GM12878 (cell line): Measurements from ENCODE around the gene LARP1B. TPM values are rescaled to one million over a fixed set of nuclear protein-coding genes. Genes with fewer than 3 reads are reported as not detected.

Experiments
- ATAC-seq: fragments of 200-7000 bp; cut with Tn5 transposase; 3 replicates; pipeline ENCODE4 v1.9.1; 2020; ENCODE audit warnings: mild to moderate bottlenecking, moderate library complexity
- BruUV-seq: library from RNA; stranded (reverse); fragments of 400-500 nt; replicated peaks from 2 replicates; lab custom pipeline; 2021; lab: Mats Ljungman, UMichigan
- CTCF ChIA-PET: fragments of 300-600 bp; sonication (Branson Sonifier 250); formaldehyde crosslinking; extraction: SDS; loops from one replicate; lab custom pipeline; 2021; ENCODE audit warnings: inconsistent platforms; lab: Yijun Ruan, JAX
- POLR2A ChIA-PET: fragments of 350-600 bp; formaldehyde crosslinking; extraction: SDS; loops from one replicate; lab custom pipeline; 2021; ENCODE audit warnings: inconsistent platforms; lab: Charles Lee
- RAD21 ChIA-PET: fragments of 300-600 bp; sonication (Branson Sonifier 250); formaldehyde crosslinking; loops from one replicate; lab custom pipeline; 2023; ENCODE audit warnings: antibody characterized with exemption; ENCODE audit not compliant: unreplicated experiment; lab: Charles Lee
- SMC1A ChIA-PET: fragments of 300-600 bp; sonication (Branson Sonifier 250); formaldehyde crosslinking; loops from one replicate; lab custom pipeline; 2023; ENCODE audit not compliant: unreplicated experiment, uncharacterized antibody; lab: Charles Lee
- DNase-seq: peaks from one replicate; pipeline ENCODE4 v3.0.0-alpha.2; 2011; ENCODE audit warnings: low read depth, low spot score
- FAIRE-seq: peaks from 3 replicates; lab custom pipeline; 2011; peaks lifted over from hg19 to GRCh38; lab: Jason Lieb, UNC
- H2AFZ ChIP-seq: 2 replicates; pipeline ENCODE4 v1.6.0; 2011; ENCODE audit warnings: low read depth, low read length, control low read depth; ENCODE audit not compliant: control insufficient read depth
- H3K27ac ChIP-seq: 2 replicates; pipeline ENCODE4 v1.5.1; 2011; ENCODE audit warnings: control low read depth; ENCODE audit not compliant: control insufficient read depth, insufficient read depth
- H3K27me3 ChIP-seq, 2 experiments: replicated peaks in 1 of 2; 2 replicates each; pipeline versions ENCODE4 v1.6.0 to v1.6.1; 2011; ENCODE audit warnings: low read length in 1 of 2; ENCODE audit not compliant: control insufficient read depth in 2 of 2, insufficient read depth in 2 of 2
- H3K36me3 ChIP-seq, 2 experiments: 2 replicates each; pipeline ENCODE4 v1.5.1; 2011; ENCODE audit warnings: low read length in 1 of 2; ENCODE audit not compliant: control insufficient read depth in 2 of 2, insufficient read depth in 2 of 2
- H3K4me1 ChIP-seq: 2 replicates; pipeline ENCODE4 v1.6.1; 2011; ENCODE audit warnings: mild to moderate bottlenecking, low read length, moderate library complexity, mixed read lengths; ENCODE audit not compliant: control insufficient read depth, insufficient read depth
- H3K4me2 ChIP-seq: 2 replicates; pipeline ENCODE4 v1.6.0; 2011; ENCODE audit warnings: control low read depth; ENCODE audit not compliant: control insufficient read depth, insufficient read depth
- H3K4me3 ChIP-seq: fragments of 200-600 bp; sonication (generic); 2 replicates; pipeline ENCODE4 v1.5.1; 2016
- H3K79me2 ChIP-seq: 2 replicates; pipeline ENCODE4 v1.6.0; 2011; ENCODE audit warnings: low read length; ENCODE audit not compliant: control insufficient read depth, insufficient read depth
- H3K9ac ChIP-seq: 2 replicates; pipeline ENCODE4 v1.8.0; 2011; ENCODE audit warnings: low read length, control low read depth, mixed read lengths; ENCODE audit not compliant: control insufficient read depth, insufficient read depth
- H3K9me3 ChIP-seq: replicated peaks from 3 replicates; pipeline ENCODE4 v1.5.1; 2011; ENCODE audit warnings: mild to moderate bottlenecking, low read length; ENCODE audit not compliant: control insufficient read depth, insufficient read depth
- H4K20me1 ChIP-seq: 2 replicates; pipeline ENCODE4 v1.6.0; 2011; ENCODE audit not compliant: control insufficient read depth, insufficient read depth
- BACH1 ChIP-seq: fragments of 450-650 bp; IDR thresholded peaks from 2 replicates; pipeline ENCODE4 v1.6.1; 2017; ENCODE audit warnings: mild to moderate bottlenecking, borderline replicate concordance
- BRCA1 ChIP-seq: IDR thresholded peaks from 2 replicates; pipeline ENCODE4 v1.6.1; 2011; ENCODE audit warnings: low read depth, low read length, improper control_type of control experiment
- CHD4 ChIP-seq: fragments of 200-600 bp; sonication (generic); IDR thresholded peaks from 2 replicates; pipeline ENCODE4 v1.6.1; 2016; ENCODE audit warnings: mild to moderate bottlenecking
- DPF2 ChIP-seq: fragments of 450-650 bp; IDR thresholded peaks from 2 replicates; pipeline ENCODE4 v1.6.1; 2017; ENCODE audit warnings: mild to moderate bottlenecking
- EZH2 ChIP-seq: IDR thresholded peaks from 2 replicates; pipeline ENCODE4 v1.6.1; 2012; ENCODE audit warnings: low read depth, mild to moderate bottlenecking, control low read depth, inconsistent platforms, low read length, borderline replicate concordance; ENCODE audit not compliant: control insufficient read depth
- GABPA ChIP-seq: IDR thresholded peaks from 2 replicates; pipeline ENCODE4 v1.6.1; 2014; ENCODE audit warnings: antibody characterized with exemption, low read depth, mild to moderate bottlenecking, inconsistent platforms
- HDAC2 ChIP-seq: fragments of 200-600 bp; sonication (generic); IDR thresholded peaks from 2 replicates; pipeline ENCODE4 v1.6.1; 2017
- MYB ChIP-seq: fragments of 150-350 bp; IDR thresholded peaks from 2 replicates; pipeline ENCODE4 v1.6.1; 2014; ENCODE audit warnings: mild to moderate bottlenecking, low read depth, low read length, borderline replicate concordance
- MYC ChIP-seq: IDR thresholded peaks from 2 replicates; pipeline ENCODE4 v1.6.1; 2011; ENCODE audit warnings: mild to moderate bottlenecking, low read length, moderate library complexity, inconsistent platforms; ENCODE audit not compliant: insufficient read depth, insufficient replicate concordance, insufficient read length, severe bottlenecking
- NR2C1 ChIP-seq: fragments of 450-650 bp; IDR thresholded peaks from 2 replicates; pipeline ENCODE4 v1.6.1; 2017; ENCODE audit warnings: antibody characterized with exemption, mild to moderate bottlenecking, moderate library complexity
- RAD21 ChIP-seq: IDR thresholded peaks from 2 replicates; pipeline ENCODE4 v1.6.1; 2011; ENCODE audit warnings: mild to moderate bottlenecking, low read depth, low read length, moderate library complexity; ENCODE audit not compliant: insufficient read depth
- SIN3A ChIP-seq: IDR thresholded peaks from 2 replicates; pipeline ENCODE4 v1.6.1; 2012; ENCODE audit warnings: low read depth, low read length, improper control_type of control experiment
- ZBTB4 ChIP-seq: fragments of 450-650 bp; formaldehyde crosslinking; IDR thresholded peaks from 2 replicates; pipeline ENCODE4 v1.4.0; 2022; ENCODE audit warnings: mild to moderate bottlenecking, moderate library complexity
- ZNF622 ChIP-seq: fragments of 450-650 bp; IDR thresholded peaks from 2 replicates; pipeline ENCODE4 v1.6.1; 2017; ENCODE audit warnings: mild to moderate bottlenecking, inconsistent platforms
- WGBS: methylation state at CpG from one replicate; pipeline ENCODE4 v1.1.6; 2016; ENCODE audit warnings: low lambda C conversion rate; ENCODE audit not compliant: insufficient replicate concordance, insufficient coverage; ENCODE audit errors: missing lambda C conversion rate; 5-methylcytosine and 5-hydroxymethylcytosine counted together
- in situ Hi-C: fragments of 300-500 bp; cut with MboI; formaldehyde crosslinking; loops from 9 replicates; pipeline ENCODE4 v1.14.3; 2018; ENCODE audit warnings: mixed read lengths
- intact Hi-C: fragments of 100-400 bp; cut with micrococcal nuclease; formaldehyde crosslinking; loops from one replicate; pipeline ENCODE4 v1.14.2; 2022; ENCODE audit not compliant: unreplicated experiment
- polyA plus RNA-seq, 11 experiments: library from polyadenylated mRNA; depleted of rRNA in 4 of 11; unstranded in 6 of 11; stranded (reverse) in 5 of 11; fragments of >200 nt; fragmentation: Nextera tagmentation in 4 of 11; fragmentation: Illumina TruSeq in 1 of 11; extraction: Ambion mirVana in 4 of 11; extraction: Trizol in 1 of 11; gene quantifications; 1 replicate in 1 of 11; 2 replicates in 10 of 11; pipeline versions ENCODE4 v1.2.1 to v1.2.3, GENCODE V29; 2011 to 2016; ENCODE audit warnings: inconsistent platforms in 2 of 11, missing spikeins in 2 of 11, low read depth in 1 of 11
- total RNA-seq, 4 experiments: library from RNA; depleted of rRNA in 3 of 4; stranded (reverse); fragments of >200 nt in 3 of 4; fragmentation: Illumina TruSeq in 1 of 4; extraction: Trizol in 1 of 4; gene quantifications; 2 replicates each; pipeline versions ENCODE4 v1.2.1 to v1.2.3, GENCODE V29; 2013 to 2021
- TF ChIP-seq, protein P1 (sequence below): fragments of 450-650 bp; IDR thresholded peaks from 2 replicates; pipeline ENCODE4 v1.6.1; 2017; ENCODE audit warnings: borderline replicate concordance
- TF ChIP-seq, protein P2 (sequence below): fragments of 450-650 bp; IDR thresholded peaks from 2 replicates; pipeline ENCODE4 v1.6.1; 2017; ENCODE audit warnings: antibody characterized with exemption, mild to moderate bottlenecking, moderate library complexity

Gene LARP1B
- total and polyA plus RNA-seq, 10 of the 15 experiments (the other 5 are each of a cell fraction or from before 2014, with no cell fraction given): 9.2 to 30.9 (median 14.7) TPM

GRCh38 chr4:128227991-128228571, 167.0 kb downstream of the LARP1B start:
- ChIA-PET CTCF (no interaction called here), RAD21 (no interaction called here), SMC1A (interaction anchor here (0.9 to 1.3 kb wide), 2 partner anchors 24 to 35 kb away, joined by 3 read pairs; no protein-coding TSS in a partner anchor), POLR2A (no interaction called here)
- no peaks in the 10 kb centered on the region for H3K36me3 ChIP-seq
- no peaks in the 10 kb centered on the region for H3K4me1 ChIP-seq
- H3K4me3 ChIP-seq: no peak overlapping the region
- intact Hi-C loops (no loop called here), in situ Hi-C loops (no loop called here)
- H3K79me2 ChIP-seq: no peaks in the 10 kb centered on the region
- H3K9me3 ChIP-seq: no peaks in the 10 kb centered on the region
- no peak overlapping the region for H3K4me2 ChIP-seq
- DNase-seq: no peak
- no TSS peak for BruUV-seq
- H2AFZ ChIP-seq: no peak overlapping the region
- H4K20me1 ChIP-seq: no peaks in the 10 kb centered on the region
- no peak for TF ChIP-seq MYC
- no peak for TF ChIP-seq ZNF622
- TF ChIP-seq, protein P1, sequence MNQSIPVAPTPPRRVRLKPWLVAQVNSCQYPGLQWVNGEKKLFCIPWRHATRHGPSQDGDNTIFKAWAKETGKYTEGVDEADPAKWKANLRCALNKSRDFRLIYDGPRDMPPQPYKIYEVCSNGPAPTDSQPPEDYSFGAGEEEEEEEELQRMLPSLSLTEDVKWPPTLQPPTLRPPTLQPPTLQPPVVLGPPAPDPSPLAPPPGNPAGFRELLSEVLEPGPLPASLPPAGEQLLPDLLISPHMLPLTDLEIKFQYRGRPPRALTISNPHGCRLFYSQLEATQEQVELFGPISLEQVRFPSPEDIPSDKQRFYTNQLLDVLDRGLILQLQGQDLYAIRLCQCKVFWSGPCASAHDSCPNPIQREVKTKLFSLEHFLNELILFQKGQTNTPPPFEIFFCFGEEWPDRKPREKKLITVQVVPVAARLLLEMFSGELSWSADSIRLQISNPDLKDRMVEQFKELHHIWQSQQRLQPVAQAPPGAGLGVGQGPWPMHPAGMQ: no peak
- no peak for TF ChIP-seq CHD4
- no peak for TF ChIP-seq MYB
- TF ChIP-seq BACH1: no peak
- TF ChIP-seq, protein P2, sequence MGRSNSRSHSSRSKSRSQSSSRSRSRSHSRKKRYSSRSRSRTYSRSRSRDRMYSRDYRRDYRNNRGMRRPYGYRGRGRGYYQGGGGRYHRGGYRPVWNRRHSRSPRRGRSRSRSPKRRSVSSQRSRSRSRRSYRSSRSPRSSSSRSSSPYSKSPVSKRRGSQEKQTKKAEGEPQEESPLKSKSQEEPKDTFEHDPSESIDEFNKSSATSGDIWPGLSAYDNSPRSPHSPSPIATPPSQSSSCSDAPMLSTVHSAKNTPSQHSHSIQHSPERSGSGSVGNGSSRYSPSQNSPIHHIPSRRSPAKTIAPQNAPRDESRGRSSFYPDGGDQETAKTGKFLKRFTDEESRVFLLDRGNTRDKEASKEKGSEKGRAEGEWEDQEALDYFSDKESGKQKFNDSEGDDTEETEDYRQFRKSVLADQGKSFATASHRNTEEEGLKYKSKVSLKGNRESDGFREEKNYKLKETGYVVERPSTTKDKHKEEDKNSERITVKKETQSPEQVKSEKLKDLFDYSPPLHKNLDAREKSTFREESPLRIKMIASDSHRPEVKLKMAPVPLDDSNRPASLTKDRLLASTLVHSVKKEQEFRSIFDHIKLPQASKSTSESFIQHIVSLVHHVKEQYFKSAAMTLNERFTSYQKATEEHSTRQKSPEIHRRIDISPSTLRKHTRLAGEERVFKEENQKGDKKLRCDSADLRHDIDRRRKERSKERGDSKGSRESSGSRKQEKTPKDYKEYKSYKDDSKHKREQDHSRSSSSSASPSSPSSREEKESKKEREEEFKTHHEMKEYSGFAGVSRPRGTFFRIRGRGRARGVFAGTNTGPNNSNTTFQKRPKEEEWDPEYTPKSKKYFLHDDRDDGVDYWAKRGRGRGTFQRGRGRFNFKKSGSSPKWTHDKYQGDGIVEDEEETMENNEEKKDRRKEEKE: no peak
- no peak for TF ChIP-seq SIN3A
- TF ChIP-seq HDAC2: no peak
- TF ChIP-seq BRCA1: no peak
- TF ChIP-seq ZBTB4 (CRISPR knock-in tag): no peak
- TF ChIP-seq RAD21: no peak
- TF ChIP-seq DPF2: no peak
- no peak for TF ChIP-seq NR2C1
- TF ChIP-seq EZH2: no peak
- no peak for TF ChIP-seq GABPA
- no peak overlapping the region for H3K27ac ChIP-seq
- H3K27me3 ChIP-seq: no peaks in the 10 kb centered on the region
- 46% methylated on average over 2 of the region's 2 CpGs for WGBS
- FAIRE-seq: no peak
- no peak for ATAC-seq
- no peak overlapping the region for H3K9ac ChIP-seq
